ENCODE measurements around the gene HTR4.

The HTR4 gene

DNA sequence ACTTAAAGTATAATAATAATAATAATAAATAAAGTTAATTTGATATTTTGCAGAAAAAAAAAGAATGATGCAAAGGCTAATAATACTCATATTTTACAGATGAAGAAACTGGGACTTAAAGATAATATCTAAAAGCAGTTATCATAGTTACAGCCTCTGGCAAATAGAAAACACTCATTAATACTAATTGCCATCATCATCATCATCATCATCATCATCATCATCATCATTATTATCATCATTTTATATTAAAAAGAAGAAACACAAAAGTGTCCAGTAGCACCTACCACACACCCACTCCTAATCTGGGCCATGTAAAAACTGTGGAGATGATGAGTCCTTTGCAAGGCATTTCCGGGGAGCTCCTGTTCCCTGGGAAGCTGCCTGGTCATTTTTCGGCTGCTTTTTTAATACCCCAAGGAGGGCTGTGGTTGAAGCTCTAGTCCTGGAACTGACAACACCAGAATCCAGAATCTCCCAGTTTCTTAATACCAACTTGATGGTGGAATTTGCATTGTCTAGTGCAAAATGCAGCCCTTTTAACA is 70.8 kb downstream of the HTR4 start:
- Histone ChIP-seq H3K4me3 (ENCODE audit: insufficient read depth in 1 of 2, low read depth in 1 of 2, low read length in 2 of 2) (no peak overlapping the region), H2BK5ac (ENCODE audit: low read depth, low read length, poor library complexity, severe bottlenecking) (no peak overlapping the region), H2AK5ac (ENCODE audit: low read length, severe bottlenecking) (no peak overlapping the region), H3K18ac (ENCODE audit: low read depth in 1 of 2, low read length in 2 of 2) (no peak overlapping the region), H2BK120ac (ENCODE audit: low read depth, low read length) (no peak overlapping the region), H3K4ac (ENCODE audit: low read depth in 1 of 2, low read length in 2 of 2) (no peak overlapping the region), H3K14ac (ENCODE audit: low read length in 2 of 2) (no peak overlapping the region), H3K9me3 (ENCODE audit: control insufficient read depth, low read length) (peaks cover 2% of the 10 kb centered on the region), H2BK15ac (ENCODE audit: low read depth, poor library complexity, severe bottlenecking) (no peak overlapping the region), H2BK12ac (ENCODE audit: low read length in 2 of 2) (no peak overlapping the region), H4K91ac (ENCODE audit: low read length) (no peak overlapping the region), H3K4me2 (ENCODE audit: low read length, poor library complexity, severe bottlenecking) (no peak overlapping the region), H3K27ac (ENCODE audit: low read length, poor library complexity, severe bottlenecking) (no peak overlapping the region), H3K4me1 (ENCODE audit: control insufficient read depth, insufficient read depth, low read depth, low read length) (no peaks in the 10 kb centered on the region), H2AFZ (ENCODE audit: low read depth, low read length) (no peak overlapping the region), H3K36me3 (ENCODE audit: control insufficient read depth in 1 of 2, insufficient read depth in 2 of 2, low read depth in 1 of 2, low read length in 2 of 2) (no peaks in the 10 kb centered on the region), H3K27me3 (ENCODE audit: control insufficient read depth in 1 of 2, insufficient read depth in 1 of 2, low read length in 2 of 2) (no peaks in the 10 kb centered on the region), H4K8ac (ENCODE audit: low read length) (no peak overlapping the region), H3K79me1 (replicated peaks; ENCODE audit: low read length, poor library complexity, severe bottlenecking) (no peaks in the 10 kb centered on the region), H3K9ac (ENCODE audit: low read length) (no peak overlapping the region), H3K23ac (ENCODE audit: low read length in 2 of 2) (no peak overlapping the region)
- no peak for DNase-seq
- WGBS: 100% methylated on average over 2 of the region's 2 CpGs

GRCh38 chr5:148574167-148574566 is 80.2 kb downstream of the HTR4 start:
- 63% methylated on average over 4 of the region's 4 CpGs for WGBS
- no peak overlapping the region for H2BK12ac ChIP-seq (ENCODE audit: low read length in 2 of 2)
- H3K4ac ChIP-seq (ENCODE audit: low read depth in 1 of 2, low read length in 2 of 2): no peak overlapping the region
- H4K8ac ChIP-seq (ENCODE audit: low read length): no peak overlapping the region
- H2BK5ac ChIP-seq (ENCODE audit: low read depth, low read length, poor library complexity, severe bottlenecking): no peak overlapping the region
- no peaks in the 10 kb centered on the region for H3K4me1 ChIP-seq (ENCODE audit: control insufficient read depth, insufficient read depth, low read depth, low read length)
- H3K27me3 ChIP-seq (ENCODE audit: control insufficient read depth in 1 of 2, insufficient read depth in 1 of 2, low read length in 2 of 2): no peaks in the 10 kb centered on the region
- H3K23ac ChIP-seq (ENCODE audit: low read length in 2 of 2): no peak overlapping the region
- no peaks in the 10 kb centered on the region for H3K9me3 ChIP-seq (ENCODE audit: control insufficient read depth, low read length)
- H3K18ac ChIP-seq (ENCODE audit: low read depth in 1 of 2, low read length in 2 of 2): no peak overlapping the region
- H3K27ac ChIP-seq (ENCODE audit: low read length, poor library complexity, severe bottlenecking): no peak overlapping the region
- no peaks in the 10 kb centered on the region for H3K36me3 ChIP-seq (ENCODE audit: control insufficient read depth in 1 of 2, insufficient read depth in 2 of 2, low read depth in 1 of 2, low read length in 2 of 2)
- H4K91ac ChIP-seq (ENCODE audit: low read length): no peak overlapping the region
- H2AFZ ChIP-seq (ENCODE audit: low read depth, low read length): no peak overlapping the region
- H2BK15ac ChIP-seq (ENCODE audit: low read depth, poor library complexity, severe bottlenecking): no peak overlapping the region
- H3K14ac ChIP-seq (ENCODE audit: low read length in 2 of 2): no peak overlapping the region
- no peak overlapping the region for H2BK120ac ChIP-seq (ENCODE audit: low read depth, low read length)
- no peak overlapping the region for H2AK5ac ChIP-seq (ENCODE audit: low read length, severe bottlenecking)
- H3K79me1 ChIP-seq (replicated peaks; ENCODE audit: low read length, poor library complexity, severe bottlenecking): no peaks in the 10 kb centered on the region
- H3K4me3 ChIP-seq (ENCODE audit: insufficient read depth in 1 of 2, low read depth in 1 of 2, low read length in 2 of 2): no peak overlapping the region
- no peak overlapping the region for H3K9ac ChIP-seq (ENCODE audit: low read length)
- no peak overlapping the region for H3K4me2 ChIP-seq (ENCODE audit: low read length, poor library complexity, severe bottlenecking)
- no peak for DNase-seq

DNA sequence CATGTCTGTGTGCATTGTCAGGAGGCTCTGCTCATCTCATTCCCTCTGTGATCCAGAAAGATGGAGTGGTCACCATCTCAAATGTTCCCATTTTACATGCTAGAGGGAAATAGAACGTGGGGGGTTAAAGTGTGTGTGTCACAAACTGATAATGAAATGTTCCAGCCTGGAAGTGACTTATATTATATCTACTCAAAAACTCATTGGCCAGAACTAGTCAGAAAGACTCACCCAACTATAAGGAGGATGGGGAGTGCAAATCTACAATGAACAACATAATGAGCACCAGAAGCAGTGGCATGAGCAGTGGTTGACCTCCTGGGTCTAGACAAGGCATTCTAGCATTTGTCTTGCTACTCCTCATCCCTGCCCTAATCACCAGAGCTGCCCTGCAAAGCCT is 81.0 kb downstream of the HTR4 start:
- Histone ChIP-seq H3K4me2 (ENCODE audit: low read length, poor library complexity, severe bottlenecking) (no peak overlapping the region), H3K14ac (ENCODE audit: low read length in 2 of 2) (no peak overlapping the region), H3K36me3 (ENCODE audit: control insufficient read depth in 1 of 2, insufficient read depth in 2 of 2, low read depth in 1 of 2, low read length in 2 of 2) (no peaks in the 10 kb centered on the region), H3K27ac (ENCODE audit: low read length, poor library complexity, severe bottlenecking) (no peak overlapping the region), H3K79me1 (replicated peaks; ENCODE audit: low read length, poor library complexity, severe bottlenecking) (no peaks in the 10 kb centered on the region), H4K8ac (ENCODE audit: low read length) (no peak overlapping the region), H2BK5ac (ENCODE audit: low read depth, low read length, poor library complexity, severe bottlenecking) (no peak overlapping the region), H2AK5ac (ENCODE audit: low read length, severe bottlenecking) (no peak overlapping the region), H2BK15ac (ENCODE audit: low read depth, poor library complexity, severe bottlenecking) (no peak overlapping the region), H3K4ac (ENCODE audit: low read depth in 1 of 2, low read length in 2 of 2) (no peak overlapping the region), H3K4me1 (ENCODE audit: control insufficient read depth, insufficient read depth, low read depth, low read length) (no peaks in the 10 kb centered on the region), H3K27me3 (ENCODE audit: control insufficient read depth in 1 of 2, insufficient read depth in 1 of 2, low read length in 2 of 2) (no peaks in the 10 kb centered on the region), H3K9me3 (ENCODE audit: control insufficient read depth, low read length) (no peaks in the 10 kb centered on the region), H4K91ac (ENCODE audit: low read length) (no peak overlapping the region), H3K9ac (ENCODE audit: low read length) (no peak overlapping the region), H3K23ac (ENCODE audit: low read length in 2 of 2) (no peak overlapping the region), H2BK12ac (ENCODE audit: low read length in 2 of 2) (no peak overlapping the region), H2AFZ (ENCODE audit: low read depth, low read length) (no peak overlapping the region), H3K18ac (ENCODE audit: low read depth in 1 of 2, low read length in 2 of 2) (no peak overlapping the region), H2BK120ac (ENCODE audit: low read depth, low read length) (no peak overlapping the region), H3K4me3 (ENCODE audit: insufficient read depth in 1 of 2, low read depth in 1 of 2, low read length in 2 of 2) (no peak overlapping the region)
- no peak for DNase-seq
- WGBS: no CpG with 5 or more reads among the region's 1 CpG

- no peak overlapping the region for H2BK5ac ChIP-seq (ENCODE audit: low read depth, low read length, poor library complexity, severe bottlenecking)
- no peaks in the 10 kb centered on the region for H3K36me3 ChIP-seq (ENCODE audit: control insufficient read depth in 1 of 2, insufficient read depth in 2 of 2, low read depth in 1 of 2, low read length in 2 of 2)
- no peak overlapping the region for H4K91ac ChIP-seq (ENCODE audit: low read length)
- H3K9ac ChIP-seq (ENCODE audit: low read length): no peak overlapping the region
- no peaks in the 10 kb centered on the region for H3K4me1 ChIP-seq (ENCODE audit: control insufficient read depth, insufficient read depth, low read depth, low read length)
- no peak overlapping the region for H3K4ac ChIP-seq (ENCODE audit: low read depth in 1 of 2, low read length in 2 of 2)
- H2AK5ac ChIP-seq (ENCODE audit: low read length, severe bottlenecking): no peak overlapping the region
- H2BK15ac ChIP-seq (ENCODE audit: low read depth, poor library complexity, severe bottlenecking): no peak overlapping the region
- DNase-seq: no peak
- no peak overlapping the region for H2BK12ac ChIP-seq (ENCODE audit: low read length in 2 of 2)
- no peak overlapping the region for H3K18ac ChIP-seq (ENCODE audit: low read depth in 1 of 2, low read length in 2 of 2)
- H3K23ac ChIP-seq (ENCODE audit: low read length in 2 of 2): no peak overlapping the region
- H3K79me1 ChIP-seq (replicated peaks; ENCODE audit: low read length, poor library complexity, severe bottlenecking): no peaks in the 10 kb centered on the region
- H2AFZ ChIP-seq (ENCODE audit: low read depth, low read length): no peak overlapping the region
- no peak overlapping the region for H4K8ac ChIP-seq (ENCODE audit: low read length)
- no peak overlapping the region for H3K4me2 ChIP-seq (ENCODE audit: low read length, poor library complexity, severe bottlenecking)
- no peaks in the 10 kb centered on the region for H3K27me3 ChIP-seq (ENCODE audit: control insufficient read depth in 1 of 2, insufficient read depth in 1 of 2, low read length in 2 of 2)
- no peaks in the 10 kb centered on the region for H3K9me3 ChIP-seq (ENCODE audit: control insufficient read depth, low read length)
- H3K27ac ChIP-seq (ENCODE audit: low read length, poor library complexity, severe bottlenecking): no peak overlapping the region
- H3K14ac ChIP-seq (ENCODE audit: low read length in 2 of 2): no peak overlapping the region
- H2BK120ac ChIP-seq (ENCODE audit: low read depth, low read length): no peak overlapping the region
- no peak overlapping the region for H3K4me3 ChIP-seq (ENCODE audit: insufficient read depth in 1 of 2, low read depth in 1 of 2, low read length in 2 of 2)
These were observed 84.4 kb downstream of the HTR4 start for GRCh38 chr5:148569948-148570347.
